Astrocyte (in vitro differentiated cells and primary cell): ENCODE results near the gene HNRNPC.
"Not testable (repeated sequence)": the region's sequence is repeated elsewhere in the genome, so short reads cannot be mapped to it uniquely, and the experiment has no call there.

Experiments used
- CTCF ChIP-seq: IDR thresholded peaks from 2 replicates; pipeline ENCODE4 v1.5.1; 2011; ENCODE audit warnings: low read depth, mild to moderate bottlenecking, inconsistent platforms, low read length, moderate library complexity; ENCODE audit not compliant: insufficient read depth
- EZH2 ChIP-seq: IDR thresholded peaks from 2 replicates; pipeline ENCODE4 v1.6.1; 2012; ENCODE audit warnings: mild to moderate bottlenecking, low read length, inconsistent platforms; ENCODE audit not compliant: insufficient read depth

GRCh38 chr14:21212824-21213223 is 56.4 kb downstream of the HNRNPC start:
- not testable (repeated sequence) for TF ChIP-seq CTCF, EZH2
